HG02852 (cell line): ENCODE measurements around the gene PTAR1.
A peak's percentile ranks its signal among the peaks of the same experiment; 100 is the strongest.

Experiments used
- ATAC-seq: cut with Tn5 transposase; IDR thresholded peaks from one replicate; pipeline ENCODE4 v1.9.1; 2021; ENCODE audit warnings: mild to moderate bottlenecking, moderate library complexity; ENCODE audit not compliant: unreplicated experiment

PTAR1 gene

GRCh38 chr9:69674716-69675438, 84.9 kb downstream of the PTAR1 start:
- no peak for ATAC-seq

GRCh38 chr9:69674112-69674685, 85.6 kb downstream of the PTAR1 start:
- no peak for ATAC-seq

- ATAC-seq, result no peak
These were observed 86.5 kb downstream of the PTAR1 start for GRCh38 chr9:69673311-69673640.

- ATAC-seq, result peak; percentile 94
These were observed 87.1 kb downstream of the PTAR1 start for GRCh38 chr9:69672596-69673310.

- peak; percentile 51 for ATAC-seq
These were observed 87.8 kb downstream of the PTAR1 start, which contains the start of gene APBA1 for GRCh38 chr9:69671879-69672595. Gene APBA1 (minus strand): TSS chr9:69672371.

- ATAC-seq, result no peak
These were observed 88.4 kb downstream of the PTAR1 start for GRCh38 chr9:69671311-69671878.

GRCh38 chr9:69667306-69667705, 92.5 kb downstream of the PTAR1 start:
- no peak for ATAC-seq

- no peak for ATAC-seq
These were observed 99.5 kb downstream of the PTAR1 start for GRCh38 chr9:69660304-69660703.
